Urothelium cell line (cell line): ENCODE measurements around the gene LIN7A.
A peak's percentile ranks its signal among the peaks of the same experiment; 100 is the strongest.
"Not testable (repeated sequence)": the region's sequence is repeated elsewhere in the genome, so short reads cannot be mapped to it uniquely, and the experiment has no call there.

Experiments used
- DNase-seq: peaks from one replicate; pipeline ENCODE4 v3.0.0; 2011; ENCODE audit warnings: low spot score, mixed read lengths
- FAIRE-seq: peaks from 2 replicates; lab custom pipeline; 2011; peaks lifted over from hg19 to GRCh38; lab: Jason Lieb, UNC

Gene LIN7A

GRCh38 chr12:80815351-80815750, 122.4 kb downstream of the LIN7A start:
- FAIRE-seq (no peak), DNase-seq (no peak)

GRCh38 chr12:80814453-80814852, 123.3 kb downstream of the LIN7A start:
- DNase-seq (no peak), FAIRE-seq (no peak)

GRCh38 chr12:80813820-80814219, 123.9 kb downstream of the LIN7A start:
- no peak for DNase-seq
- no peak for FAIRE-seq

GRCh38 chr12:80811957-80812708, 125.6 kb downstream of the LIN7A start:
- no peak for DNase-seq
- no peak for FAIRE-seq

- DNase-seq = no peak
- FAIRE-seq = no peak
Measured at GRCh38 chr12:80810874-80811273, 126.9 kb downstream of the LIN7A start.

- FAIRE-seq (no peak), DNase-seq (no peak)
Measured at GRCh38 chr12:80807640-80808288, 130.0 kb downstream of the LIN7A start.

- no peak for DNase-seq
- FAIRE-seq = no peak
Measured at GRCh38 chr12:80805106-80805505, 132.6 kb downstream of the LIN7A start.

GRCh38 chr12:80802652-80803400, 134.9 kb downstream of the LIN7A start:
- FAIRE-seq (no peak), DNase-seq (no peak)

GRCh38 chr12:80798281-80798680, 139.5 kb downstream of the LIN7A start:
- no peak for FAIRE-seq
- DNase-seq = no peak

- DNase-seq = no peak
- FAIRE-seq = no peak
Measured at GRCh38 chr12:80794551-80794950, 143.2 kb downstream of the LIN7A start.

- DNase-seq (no peak), FAIRE-seq (no peak)
Measured at GRCh38 chr12:80792861-80793260, 144.9 kb downstream of the LIN7A start.

GRCh38 chr12:80791863-80792262, 145.9 kb downstream of the LIN7A start:
- no peak for FAIRE-seq
- no peak for DNase-seq

GRCh38 chr12:80788407-80788806, 149.3 kb downstream of the LIN7A start:
- not testable (repeated sequence) for DNase-seq, FAIRE-seq

- DNase-seq, FAIRE-seq: not testable (repeated sequence)
Measured at GRCh38 chr12:80782963-80783470, 154.7 kb downstream of the LIN7A start.

GRCh38 chr12:80781313-80781712, 156.4 kb downstream of the LIN7A start:
- FAIRE-seq = no peak
- no peak for DNase-seq

GRCh38 chr12:80780746-80781145, 157.0 kb downstream of the LIN7A start:
- FAIRE-seq = no peak
- no peak for DNase-seq

GRCh38 chr12:80778005-80778541, 159.7 kb downstream of the LIN7A start:
- DNase-seq = peak; percentile 50
- no peak for FAIRE-seq

- DNase-seq = no peak
- FAIRE-seq = no peak
Measured at GRCh38 chr12:80777587-80777986, 160.1 kb downstream of the LIN7A start.

GRCh38 chr12:80776706-80777105, 161.0 kb downstream of the LIN7A start:
- DNase-seq (no peak), FAIRE-seq (no peak)

- DNase-seq (no peak), FAIRE-seq (no peak)
Measured at GRCh38 chr12:80770958-80771357, 166.8 kb downstream of the LIN7A start.

GRCh38 chr12:80769553-80770140, 168.1 kb downstream of the LIN7A start:
- FAIRE-seq (no peak), DNase-seq (no peak)
